ENCODE data around the gene TBC1D9. TPM values are rescaled to one million over a fixed set of nuclear protein-coding genes. Genes with fewer than 3 reads are reported as not detected.

TBC1D9 gene
- total RNA-seq, 1 donor from 2014 or later, result 25.5 TPM

DNA sequence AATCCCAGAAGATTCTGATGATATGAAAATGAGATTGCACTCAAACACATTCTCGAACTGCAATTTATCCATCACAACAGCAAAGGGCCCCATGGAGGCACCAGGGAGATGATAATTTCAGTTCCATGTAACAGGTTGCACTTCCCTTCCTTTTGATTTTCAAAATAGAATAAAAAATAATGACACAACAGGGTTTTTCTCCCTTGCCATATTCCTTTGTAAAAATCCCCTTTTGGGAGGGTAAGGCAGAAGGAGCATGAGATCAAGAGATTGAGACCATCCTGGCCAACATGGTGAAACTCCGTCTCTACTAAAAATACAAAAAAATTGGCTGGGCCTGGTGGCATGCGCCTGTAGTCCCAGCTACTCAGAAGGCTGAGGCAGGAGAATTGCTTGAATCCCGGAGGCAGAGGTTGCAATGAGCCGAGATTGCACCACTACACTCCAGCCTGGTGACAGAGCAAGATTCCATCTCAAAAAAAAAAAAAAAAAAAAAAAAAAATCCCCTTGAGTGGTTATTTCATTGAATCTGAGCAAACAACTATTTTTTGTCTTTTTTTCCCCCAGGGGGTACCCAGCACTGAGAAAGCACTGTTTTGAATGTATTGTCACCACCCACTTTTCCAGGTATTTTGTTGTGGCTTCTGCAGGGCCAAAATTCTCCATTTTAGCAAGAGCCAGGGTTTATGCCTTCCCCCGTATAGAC is 26.7 kb downstream of the TBC1D9 start:
- Histone ChIP-seq H3K4me1 (peaks cover 3 to 5% of the 10 kb centered on the region in 2 donors), H3K4me3 (no peak overlapping the region), H3K9me3 (no peaks in the 10 kb centered on the region), H3K27ac (no peak overlapping the region), H3K36me3 (no peaks in the 10 kb centered on the region), H3K27me3 (no peaks in the 10 kb centered on the region)
- intact Hi-C loops (cut with DNase I), result no loop called here
- TF ChIP-seq, protein P1, sequence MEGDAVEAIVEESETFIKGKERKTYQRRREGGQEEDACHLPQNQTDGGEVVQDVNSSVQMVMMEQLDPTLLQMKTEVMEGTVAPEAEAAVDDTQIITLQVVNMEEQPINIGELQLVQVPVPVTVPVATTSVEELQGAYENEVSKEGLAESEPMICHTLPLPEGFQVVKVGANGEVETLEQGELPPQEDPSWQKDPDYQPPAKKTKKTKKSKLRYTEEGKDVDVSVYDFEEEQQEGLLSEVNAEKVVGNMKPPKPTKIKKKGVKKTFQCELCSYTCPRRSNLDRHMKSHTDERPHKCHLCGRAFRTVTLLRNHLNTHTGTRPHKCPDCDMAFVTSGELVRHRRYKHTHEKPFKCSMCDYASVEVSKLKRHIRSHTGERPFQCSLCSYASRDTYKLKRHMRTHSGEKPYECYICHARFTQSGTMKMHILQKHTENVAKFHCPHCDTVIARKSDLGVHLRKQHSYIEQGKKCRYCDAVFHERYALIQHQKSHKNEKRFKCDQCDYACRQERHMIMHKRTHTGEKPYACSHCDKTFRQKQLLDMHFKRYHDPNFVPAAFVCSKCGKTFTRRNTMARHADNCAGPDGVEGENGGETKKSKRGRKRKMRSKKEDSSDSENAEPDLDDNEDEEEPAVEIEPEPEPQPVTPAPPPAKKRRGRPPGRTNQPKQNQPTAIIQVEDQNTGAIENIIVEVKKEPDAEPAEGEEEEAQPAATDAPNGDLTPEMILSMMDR (IDR thresholded peaks at IDR 0.05), result no peak
- DNase-seq (ENCODE audit: low spot score in 2 of 2), result no peak

DNA sequence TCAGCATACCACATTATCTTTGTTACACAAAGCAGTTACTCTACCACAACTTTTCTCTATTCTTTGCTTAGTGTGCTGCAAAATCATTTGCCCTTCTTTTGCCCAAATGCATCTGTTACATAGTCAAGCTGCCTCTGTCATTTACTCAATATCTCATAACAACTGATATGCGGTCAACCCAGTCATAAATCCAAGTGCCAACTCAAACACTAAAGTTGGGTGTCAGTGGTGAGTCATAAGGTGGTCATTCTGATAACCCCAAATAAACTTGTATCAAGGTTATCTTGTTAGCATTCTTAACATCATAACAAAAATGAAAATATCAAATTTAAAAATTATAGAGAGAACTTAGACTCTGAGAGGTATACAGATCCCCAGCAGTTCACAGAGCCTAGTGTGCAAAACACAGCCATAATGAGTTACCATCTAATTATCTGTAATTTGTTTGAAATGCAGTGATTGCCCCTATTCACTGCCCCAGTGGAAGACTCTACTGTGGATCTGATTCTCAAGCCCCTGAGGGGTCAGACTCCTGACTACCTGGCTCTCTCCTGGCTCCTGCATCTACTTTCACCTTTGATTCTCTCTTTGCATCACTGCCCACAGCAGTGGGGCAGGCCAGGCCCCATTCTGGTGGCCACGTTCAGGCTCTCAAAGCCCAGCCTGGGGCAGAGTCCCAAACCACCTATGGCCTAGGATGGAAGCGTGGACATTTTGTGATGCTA is 29.2 kb downstream of the TBC1D9 start:
- no peaks in the 10 kb centered on the region for H3K36me3 ChIP-seq
- intact Hi-C loops (cut with DNase I), result no loop called here
- H3K4me1 ChIP-seq, result peaks cover 3 to 5% of the 10 kb centered on the region in 2 donors
- no peak overlapping the region for H3K27ac ChIP-seq
- no peak overlapping the region for H3K4me3 ChIP-seq
- TF ChIP-seq, protein P1 (IDR thresholded peaks at IDR 0.05), result no peak
- H3K9me3 ChIP-seq, result no peaks in the 10 kb centered on the region
- DNase-seq (ENCODE audit: low spot score in 2 of 2), result no peak
- H3K27me3 ChIP-seq, result no peaks in the 10 kb centered on the region

DNA sequence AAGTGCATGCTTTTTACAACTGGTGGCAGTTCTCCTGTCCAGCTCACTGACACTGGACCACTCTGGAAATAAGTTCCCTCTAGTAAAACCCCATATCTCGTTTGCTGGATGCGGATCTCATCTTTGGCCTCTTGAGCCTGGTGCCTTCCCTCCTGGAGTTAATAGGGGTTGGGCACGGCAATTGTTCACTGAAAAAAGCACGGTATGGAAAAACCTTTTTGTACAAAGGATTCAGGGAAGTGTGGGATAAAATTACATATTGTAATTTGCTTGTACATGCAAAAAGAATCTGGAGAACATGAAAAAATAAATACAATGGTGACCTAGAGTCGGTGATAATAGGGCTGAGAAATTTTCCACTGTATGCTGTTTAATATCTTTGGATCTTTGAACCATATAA is 30.6 kb downstream of the TBC1D9 start:
- H3K9me3 ChIP-seq, result no peaks in the 10 kb centered on the region
- no peaks in the 10 kb centered on the region for H3K36me3 ChIP-seq
- H3K4me3 ChIP-seq, result no peak overlapping the region
- no peak for DNase-seq (ENCODE audit: low spot score in 2 of 2)
- peaks cover 3 to 5% of the 10 kb centered on the region in 2 donors for H3K4me1 ChIP-seq
- intact Hi-C loops (cut with DNase I), result no loop called here
- no peaks in the 10 kb centered on the region for H3K27me3 ChIP-seq
- H3K27ac ChIP-seq, result no peak overlapping the region
- TF ChIP-seq, protein P1 (IDR thresholded peaks at IDR 0.05), result no peak

DNA sequence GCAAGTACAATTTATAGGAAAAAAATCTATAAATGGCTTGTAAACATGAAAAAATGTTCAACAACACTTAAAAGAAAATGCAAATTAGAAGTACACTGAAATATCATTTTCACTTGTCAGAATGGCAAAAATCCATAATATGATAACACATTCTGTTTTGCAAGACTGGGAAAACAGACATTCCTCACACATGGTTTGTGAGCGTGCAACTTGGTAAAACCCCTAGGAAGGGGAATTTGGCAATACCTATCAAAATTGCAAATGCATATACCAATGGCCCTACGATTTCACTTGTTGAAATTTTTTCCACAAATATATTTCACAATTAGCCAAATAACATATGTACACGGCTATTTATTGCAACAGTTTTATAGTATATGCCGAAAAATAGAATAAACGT is 31.4 kb downstream of the TBC1D9 start:
- H3K36me3 ChIP-seq, result no peaks in the 10 kb centered on the region
- H3K4me1 ChIP-seq, result peaks cover 3 to 5% of the 10 kb centered on the region in 2 donors
- H3K4me3 ChIP-seq, result no peak overlapping the region
- TF ChIP-seq, protein P1 (IDR thresholded peaks at IDR 0.05), result no peak
- no peak for DNase-seq (ENCODE audit: low spot score in 2 of 2)
- intact Hi-C loops (cut with DNase I), result no loop called here
- no peaks in the 10 kb centered on the region for H3K27me3 ChIP-seq
- no peak overlapping the region for H3K27ac ChIP-seq
- H3K9me3 ChIP-seq, result no peaks in the 10 kb centered on the region

DNA sequence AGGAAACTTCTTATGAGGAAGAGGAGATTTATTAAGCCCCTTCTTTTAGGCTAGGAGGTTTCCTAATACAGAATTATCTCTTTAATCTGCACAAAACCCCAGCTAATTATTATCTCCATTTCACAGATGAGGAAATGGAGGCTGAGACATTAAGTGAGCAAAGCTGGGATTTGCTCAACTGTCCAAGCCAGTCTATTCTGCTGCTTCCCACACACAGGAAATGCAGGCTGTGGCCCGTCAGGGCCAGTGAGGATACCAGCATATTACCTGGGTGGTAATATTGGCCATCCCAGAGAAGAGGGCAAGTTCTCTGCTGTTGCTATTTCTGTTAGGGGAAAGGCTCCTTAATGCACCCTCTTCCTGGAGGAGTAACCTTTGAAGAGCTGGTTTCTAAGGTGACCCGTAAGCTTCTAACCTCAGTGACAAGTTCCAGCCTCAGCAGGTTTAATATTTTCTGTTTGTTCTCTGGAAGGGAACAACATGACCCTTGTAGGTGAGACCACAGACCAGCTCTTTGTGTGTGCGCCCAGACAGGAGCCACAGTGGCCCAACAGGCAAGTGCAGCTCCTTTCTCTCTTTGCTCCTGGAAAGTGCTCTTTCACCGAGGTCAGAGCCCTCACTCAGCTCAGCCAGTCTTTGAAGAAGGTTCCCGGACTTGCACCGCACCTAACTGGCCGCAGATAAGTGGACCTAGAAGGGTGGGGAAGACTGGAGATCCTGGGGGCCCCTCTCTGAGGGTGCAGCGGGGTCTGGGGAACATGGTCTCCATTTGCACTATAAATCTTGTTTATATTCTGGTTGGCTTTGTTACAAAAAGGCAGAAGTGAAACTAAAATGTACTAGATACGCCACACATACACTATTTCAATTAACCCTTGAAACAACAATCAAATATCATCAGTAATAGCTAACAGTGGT is 35.5 kb downstream of the TBC1D9 start:
- Histone ChIP-seq H3K27me3 (no peaks in the 10 kb centered on the region), H3K36me3 (no peaks in the 10 kb centered on the region), H3K9me3 (no peaks in the 10 kb centered on the region), H3K4me3 (no peak overlapping the region), H3K27ac (no peak overlapping the region), H3K4me1 (no peaks in the 10 kb centered on the region)
- TF ChIP-seq, protein P1 (IDR thresholded peaks at IDR 0.05), result no peak
- intact Hi-C loops (cut with DNase I), result no loop called here
- DNase-seq (ENCODE audit: low spot score in 2 of 2), result no peak
